Measurements from ENCODE around the gene VSIG10.

The VSIG10 gene

DNA sequence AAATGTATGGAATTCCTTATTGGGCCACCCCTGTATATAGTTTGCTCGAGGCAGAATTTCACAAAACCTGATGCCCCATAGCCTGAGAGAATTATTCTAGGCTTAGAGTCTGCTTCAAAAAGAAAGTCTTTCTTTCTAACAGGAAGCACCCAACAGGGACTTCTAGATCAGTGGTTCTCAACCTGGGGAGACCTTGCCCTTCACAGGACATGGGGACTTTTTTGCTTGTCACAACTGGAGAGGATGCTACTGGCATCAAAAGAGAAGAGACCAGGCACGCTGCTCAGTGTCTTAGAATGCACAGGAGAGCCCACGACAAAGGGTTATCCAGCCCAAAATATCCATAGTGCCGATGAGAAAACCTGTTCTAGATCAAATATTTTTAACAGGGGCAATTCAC, 61.7 kb downstream of the VSIG10 start:
- TF ChIP-seq REST (IDR thresholded peaks at IDR 0.05; ENCODE audit: low read depth) (no peak), CREB1 (IDR thresholded peaks at IDR 0.05; ENCODE audit: low read depth) (no peak), EP300 (IDR thresholded peaks at IDR 0.05; ENCODE audit: borderline replicate concordance) (no peak), TCF12 (IDR thresholded peaks at IDR 0.05; ENCODE audit: low read depth) (no peak), NFIC (IDR thresholded peaks at IDR 0.05) (no peak), TEAD4 (IDR thresholded peaks at IDR 0.05) (no peak), EGR1 (IDR thresholded peaks at IDR 0.05) (no peak), ZBTB7A (IDR thresholded peaks at IDR 0.05; ENCODE audit: low read depth) (no peak), RAD21 (IDR thresholded peaks at IDR 0.05; ENCODE audit: low read depth) (no peak), FOXM1 (IDR thresholded peaks at IDR 0.05; ENCODE audit: borderline replicate concordance, low read depth) (no peak), TAF1 (IDR thresholded peaks at IDR 0.05; ENCODE audit: low read depth) (no peak), YY1 (IDR thresholded peaks at IDR 0.05; ENCODE audit: low read depth) (no peak)
- TF ChIP-seq, protein P1, sequence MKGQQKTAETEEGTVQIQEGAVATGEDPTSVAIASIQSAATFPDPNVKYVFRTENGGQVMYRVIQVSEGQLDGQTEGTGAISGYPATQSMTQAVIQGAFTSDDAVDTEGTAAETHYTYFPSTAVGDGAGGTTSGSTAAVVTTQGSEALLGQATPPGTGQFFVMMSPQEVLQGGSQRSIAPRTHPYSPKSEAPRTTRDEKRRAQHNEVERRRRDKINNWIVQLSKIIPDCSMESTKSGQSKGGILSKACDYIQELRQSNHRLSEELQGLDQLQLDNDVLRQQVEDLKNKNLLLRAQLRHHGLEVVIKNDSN (IDR thresholded peaks at IDR 0.05), result no peak
- TF ChIP-seq, protein P2, sequence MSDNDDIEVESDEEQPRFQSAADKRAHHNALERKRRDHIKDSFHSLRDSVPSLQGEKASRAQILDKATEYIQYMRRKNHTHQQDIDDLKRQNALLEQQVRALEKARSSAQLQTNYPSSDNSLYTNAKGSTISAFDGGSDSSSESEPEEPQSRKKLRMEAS (IDR thresholded peaks at IDR 0.05), result no peak

DNA sequence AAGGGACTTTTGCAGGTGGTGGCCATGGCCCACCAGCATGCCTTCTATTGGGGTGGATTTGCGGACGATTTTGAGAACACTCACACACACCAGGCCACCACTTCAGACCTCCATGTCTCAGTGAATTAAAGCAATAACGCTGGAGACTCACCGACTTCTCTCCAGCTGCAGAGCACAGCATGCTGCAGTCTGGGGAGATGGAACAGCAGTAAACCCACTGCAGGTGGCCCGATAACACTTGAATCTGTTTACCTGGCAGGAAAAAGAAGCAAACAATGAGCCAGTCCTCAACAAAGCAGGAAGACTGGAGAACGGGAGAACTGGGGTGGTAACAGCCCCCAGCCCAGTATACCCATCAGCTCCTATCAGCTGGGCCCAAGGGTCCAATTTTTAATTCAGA, 65.7 kb downstream of the VSIG10 start:
- TF ChIP-seq CEBPB (IDR thresholded peaks at IDR 0.05) (no peak), ZBTB7A (IDR thresholded peaks at IDR 0.05; ENCODE audit: low read depth) (no peak), CREB1 (IDR thresholded peaks at IDR 0.05; ENCODE audit: low read depth) (no peak), TCF12 (IDR thresholded peaks at IDR 0.05; ENCODE audit: low read depth) (no peak), EGR1 (IDR thresholded peaks at IDR 0.05) (no peak), RAD21 (IDR thresholded peaks at IDR 0.05; ENCODE audit: low read depth) (no peak), TAF1 (IDR thresholded peaks at IDR 0.05; ENCODE audit: low read depth) (no peak), EP300 (IDR thresholded peaks at IDR 0.05; ENCODE audit: borderline replicate concordance) (no peak), FOXM1 (IDR thresholded peaks at IDR 0.05; ENCODE audit: borderline replicate concordance, low read depth) (no peak), TEAD4 (IDR thresholded peaks at IDR 0.05) (no peak), NFIC (IDR thresholded peaks at IDR 0.05) (no peak), REST (IDR thresholded peaks at IDR 0.05; ENCODE audit: low read depth) (no peak), YY1 (IDR thresholded peaks at IDR 0.05; ENCODE audit: low read depth) (no peak)
- TF ChIP-seq, protein P2 (IDR thresholded peaks at IDR 0.05), result no peak
- TF ChIP-seq, protein P1 (IDR thresholded peaks at IDR 0.05), result no peak

DNA sequence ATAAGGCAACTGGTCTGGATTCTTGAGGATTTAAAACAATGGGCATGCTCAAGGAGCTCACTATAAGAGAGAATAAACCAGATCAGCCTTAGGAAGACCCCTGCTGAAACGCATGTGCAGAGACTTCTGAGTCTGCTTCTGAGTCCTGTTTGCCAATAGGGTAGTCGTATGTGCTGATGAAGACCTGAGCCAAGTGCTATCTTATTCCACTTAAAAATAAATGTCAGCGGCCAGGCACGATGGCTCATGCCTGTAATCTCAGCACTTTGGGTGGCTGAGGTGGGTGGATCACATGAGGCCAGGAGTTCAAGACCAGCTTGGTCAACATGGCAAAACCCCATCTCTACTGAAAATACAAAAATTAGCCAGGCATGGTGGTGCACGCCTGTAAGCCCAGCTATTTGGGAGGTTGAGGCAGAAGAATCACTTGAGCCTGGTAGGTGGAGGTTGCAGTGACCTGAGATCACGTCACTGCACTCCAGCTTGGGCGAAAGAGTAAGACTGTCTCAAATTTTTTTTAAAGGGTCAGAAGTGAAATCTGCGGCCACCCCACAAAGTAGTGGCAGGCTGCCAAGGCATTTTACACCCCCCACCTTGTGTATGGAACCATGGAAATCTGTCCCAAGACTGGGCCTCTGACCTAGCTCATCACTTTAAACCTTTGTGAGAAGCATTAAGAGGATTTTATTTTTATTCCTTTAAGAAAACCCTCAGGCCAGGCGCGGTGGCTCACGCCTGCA, 67.0 kb downstream of the VSIG10 start:
- TF ChIP-seq ZBTB7A (IDR thresholded peaks at IDR 0.05; ENCODE audit: low read depth) (no peak), TAF1 (IDR thresholded peaks at IDR 0.05; ENCODE audit: low read depth) (no peak), EP300 (IDR thresholded peaks at IDR 0.05; ENCODE audit: borderline replicate concordance) (no peak), TEAD4 (IDR thresholded peaks at IDR 0.05) (no peak), TCF12 (IDR thresholded peaks at IDR 0.05; ENCODE audit: low read depth) (no peak)
- TF ChIP-seq, protein P2 (IDR thresholded peaks at IDR 0.05), result no peak

- TF ChIP-seq EP300 (IDR thresholded peaks at IDR 0.05; ENCODE audit: borderline replicate concordance) (no peak), EGR1 (IDR thresholded peaks at IDR 0.05) (no peak), TAF1 (IDR thresholded peaks at IDR 0.05; ENCODE audit: low read depth) (no peak), CREB1 (IDR thresholded peaks at IDR 0.05; ENCODE audit: low read depth) (no peak), ZBTB7A (IDR thresholded peaks at IDR 0.05; ENCODE audit: low read depth) (no peak), TEAD4 (IDR thresholded peaks at IDR 0.05) (no peak), TCF12 (IDR thresholded peaks at IDR 0.05; ENCODE audit: low read depth) (no peak), FOXM1 (IDR thresholded peaks at IDR 0.05; ENCODE audit: borderline replicate concordance, low read depth) (no peak)
- TF ChIP-seq, protein P1 (IDR thresholded peaks at IDR 0.05), result no peak
Measured at GRCh38 chr12:118035190-118036041, 68.4 kb downstream of the VSIG10 start.

All from Ishikawa (cell line).